AG08395 (cell line): ENCODE data around the gene GPC1.

Experiments
- DNase-seq: peaks from one replicate; pipeline ENCODE4 v3.0.0; 2012; ENCODE audit warnings: mixed read lengths, low spot score

The GPC1 gene

GRCh38 chr2:240458044-240458899 lies 22.8 kb downstream of the GPC1 start:
- DNase-seq: no peak

- DNase-seq: no peak
Measured at GRCh38 chr2:240458900-240459391, 23.5 kb downstream of the GPC1 start.

DNA sequence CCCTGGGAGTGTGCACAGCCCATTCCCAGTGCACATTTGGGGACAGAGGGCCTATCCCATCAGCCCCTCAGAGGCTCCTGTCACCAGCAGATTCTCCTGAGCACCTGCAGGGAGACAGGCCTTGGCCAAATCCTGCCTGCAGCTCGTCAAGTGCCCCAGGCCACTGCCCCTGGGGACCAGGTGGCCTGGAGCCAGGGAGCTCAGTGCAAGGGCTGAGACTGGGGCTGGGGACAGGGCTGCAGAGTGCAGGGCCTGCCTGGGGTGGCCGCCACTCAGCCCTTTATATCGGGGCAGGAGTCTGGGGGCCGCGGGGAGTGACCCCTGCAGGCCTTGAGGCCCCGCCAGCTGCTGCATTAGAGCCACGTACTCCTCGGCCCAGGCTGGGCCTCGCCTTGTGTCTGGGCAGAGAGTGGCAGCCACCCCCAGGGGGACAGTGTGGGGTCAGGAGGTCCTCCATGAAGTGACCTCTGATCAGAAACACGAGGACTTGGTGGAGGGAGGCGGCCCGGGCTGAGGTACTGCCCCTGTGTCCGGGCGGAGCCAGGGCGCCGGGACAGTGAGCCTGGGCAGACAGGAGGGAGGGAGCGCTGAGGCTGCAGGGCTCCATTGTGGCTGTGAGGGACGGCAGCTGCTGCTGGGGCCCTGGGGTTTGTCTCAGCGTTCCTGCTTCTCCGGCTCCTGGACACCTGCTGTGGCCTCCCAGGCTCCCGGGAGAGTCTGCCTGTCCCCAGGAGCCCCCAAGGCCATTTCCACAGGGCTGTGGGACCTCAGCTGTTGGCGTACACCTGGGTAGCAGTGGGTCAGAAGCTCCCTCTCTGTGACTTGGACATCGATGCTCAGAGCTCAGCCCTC lies 24.2 kb downstream of the GPC1 start:
- no peak for DNase-seq

DNA sequence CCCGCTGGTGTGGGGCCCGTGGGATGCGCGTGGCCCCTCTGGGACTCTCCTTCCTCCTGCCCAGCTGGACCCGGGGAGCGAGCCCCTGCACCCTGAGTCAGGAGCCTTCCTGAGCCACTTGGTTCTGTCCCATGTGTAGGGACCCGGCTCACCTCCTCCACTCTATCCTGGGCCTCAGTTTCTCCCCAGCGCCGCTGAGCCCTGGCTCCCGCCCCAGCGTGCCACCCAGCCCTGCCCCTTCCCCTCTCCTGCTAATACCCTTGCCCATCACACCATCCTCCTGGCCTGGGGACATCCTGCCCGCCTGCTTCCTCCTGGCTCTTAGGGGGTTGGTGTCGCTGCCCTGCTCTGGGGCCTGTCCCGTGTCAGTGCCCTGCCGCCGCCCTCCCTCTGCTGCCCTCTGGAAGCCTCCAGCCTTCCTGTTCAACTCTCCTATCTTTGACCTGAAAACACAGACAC lies 24.8 kb downstream of the GPC1 start:
- DNase-seq: no peak

DNA sequence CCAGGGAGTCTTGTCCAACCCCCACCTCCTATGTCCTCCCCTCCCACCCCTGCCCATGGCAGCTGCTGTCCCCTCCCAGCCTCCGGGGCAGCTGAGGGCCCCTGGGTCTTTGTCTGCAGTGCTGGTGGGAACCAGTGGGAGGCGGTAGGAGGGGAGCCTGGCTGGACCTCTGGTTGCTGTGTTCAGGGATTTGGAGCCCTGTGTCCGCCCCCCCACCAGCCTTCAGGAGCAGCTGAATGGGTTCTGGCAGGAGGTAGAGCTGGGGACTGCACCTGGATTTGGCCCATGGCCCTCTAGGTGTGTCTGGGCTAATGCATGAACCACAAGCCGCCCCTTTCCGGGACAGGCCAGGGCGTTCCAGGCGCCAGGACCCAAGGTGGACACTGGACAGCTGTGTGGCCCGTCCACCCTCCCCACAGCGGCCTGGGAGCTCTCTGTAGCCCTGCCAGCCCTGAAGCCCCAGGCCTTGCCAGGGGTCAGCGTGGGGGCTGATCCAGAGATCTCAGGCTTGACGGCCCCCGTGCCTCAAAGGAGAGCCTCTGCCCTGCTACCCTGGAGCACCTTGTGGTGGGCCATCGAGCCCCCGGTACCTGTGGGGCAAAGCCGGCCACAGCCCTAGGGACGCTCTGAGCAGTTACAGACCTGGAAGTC lies 25.4 kb downstream of the GPC1 start:
- no peak for DNase-seq

DNA sequence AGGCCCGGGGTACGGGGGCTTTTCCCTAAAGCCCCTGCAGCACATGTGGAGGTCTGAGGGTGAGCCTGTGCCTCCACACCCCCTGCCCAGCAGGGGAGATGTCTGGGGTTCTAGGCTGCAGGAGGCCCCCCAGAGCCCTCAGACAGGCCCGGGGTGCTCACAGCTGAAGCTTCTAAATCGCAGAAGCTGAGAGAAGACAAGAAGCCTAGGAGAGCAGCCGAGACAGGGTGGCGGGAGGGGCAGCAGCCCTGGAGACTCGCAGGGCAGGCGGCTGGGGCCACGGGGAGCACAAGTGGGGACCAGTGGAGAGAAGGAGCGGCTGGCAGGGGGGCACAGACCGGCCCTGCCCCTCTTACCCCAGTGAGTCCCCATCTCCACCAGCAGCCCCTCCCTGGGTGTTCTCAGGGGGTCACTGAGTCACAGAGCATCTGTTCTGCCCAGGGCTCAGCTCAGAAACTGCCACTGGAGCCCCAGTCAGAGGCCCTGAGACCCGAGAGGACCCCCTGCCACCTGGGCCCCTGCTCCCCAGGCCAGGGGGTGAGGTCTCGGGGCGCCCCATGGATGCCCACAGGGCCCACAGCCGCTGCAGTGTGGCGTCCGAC lies 26.1 kb downstream of the GPC1 start:
- DNase-seq: no peak

DNA sequence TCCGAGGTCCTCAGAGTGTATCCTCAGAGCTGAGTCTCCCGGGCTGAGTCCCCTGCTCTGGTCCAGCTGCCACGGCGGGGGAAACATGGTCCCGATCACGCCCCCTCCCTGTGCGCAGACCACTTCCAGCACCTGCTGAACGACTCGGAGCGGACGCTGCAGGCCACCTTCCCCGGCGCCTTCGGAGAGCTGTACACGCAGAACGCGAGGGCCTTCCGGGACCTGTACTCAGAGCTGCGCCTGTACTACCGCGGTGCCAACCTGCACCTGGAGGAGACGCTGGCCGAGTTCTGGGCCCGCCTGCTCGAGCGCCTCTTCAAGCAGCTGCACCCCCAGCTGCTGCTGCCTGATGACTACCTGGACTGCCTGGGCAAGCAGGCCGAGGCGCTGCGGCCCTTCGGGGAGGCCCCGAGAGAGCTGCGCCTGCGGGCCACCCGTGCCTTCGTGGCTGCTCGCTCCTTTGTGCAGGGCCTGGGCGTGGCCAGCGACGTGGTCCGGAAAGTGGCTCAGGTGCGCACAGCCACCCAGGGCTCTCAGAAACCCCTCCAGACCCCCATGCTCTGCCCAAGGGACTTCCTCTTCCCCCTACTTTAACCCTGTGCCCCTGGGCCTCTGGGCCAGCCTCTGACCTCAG lies 26.7 kb downstream of the GPC1 start:
- DNase-seq: no peak

GRCh38 chr2:240462707-240463273 lies 27.3 kb downstream of the GPC1 start:
- no peak for DNase-seq

DNA sequence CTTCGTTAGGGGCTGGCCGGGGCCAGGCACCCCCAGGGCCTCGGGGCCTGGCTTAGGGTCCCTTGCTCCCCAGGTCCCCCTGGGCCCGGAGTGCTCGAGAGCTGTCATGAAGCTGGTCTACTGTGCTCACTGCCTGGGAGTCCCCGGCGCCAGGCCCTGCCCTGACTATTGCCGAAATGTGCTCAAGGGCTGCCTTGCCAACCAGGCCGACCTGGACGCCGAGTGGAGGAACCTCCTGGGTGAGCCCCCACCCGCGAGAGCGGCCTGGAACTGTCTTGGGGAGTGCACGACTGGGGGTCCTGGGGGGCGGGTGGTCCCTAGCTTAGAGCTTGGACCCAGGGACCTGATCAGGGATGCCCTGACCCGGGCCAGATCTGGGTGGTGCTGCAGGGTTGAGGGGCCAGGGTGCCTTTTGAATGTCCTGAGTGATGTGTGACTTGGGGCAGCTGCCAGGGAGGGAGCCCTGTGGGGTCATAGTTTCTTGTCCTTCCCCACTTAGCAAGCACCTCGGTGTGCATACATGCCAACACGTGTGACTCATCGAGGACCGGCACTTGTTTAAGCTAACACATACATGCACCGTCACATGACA lies 27.9 kb downstream of the GPC1 start:
- no peak for DNase-seq

- DNase-seq: no peak
Measured at GRCh38 chr2:240463866-240464481, 28.5 kb downstream of the GPC1 start.

DNA sequence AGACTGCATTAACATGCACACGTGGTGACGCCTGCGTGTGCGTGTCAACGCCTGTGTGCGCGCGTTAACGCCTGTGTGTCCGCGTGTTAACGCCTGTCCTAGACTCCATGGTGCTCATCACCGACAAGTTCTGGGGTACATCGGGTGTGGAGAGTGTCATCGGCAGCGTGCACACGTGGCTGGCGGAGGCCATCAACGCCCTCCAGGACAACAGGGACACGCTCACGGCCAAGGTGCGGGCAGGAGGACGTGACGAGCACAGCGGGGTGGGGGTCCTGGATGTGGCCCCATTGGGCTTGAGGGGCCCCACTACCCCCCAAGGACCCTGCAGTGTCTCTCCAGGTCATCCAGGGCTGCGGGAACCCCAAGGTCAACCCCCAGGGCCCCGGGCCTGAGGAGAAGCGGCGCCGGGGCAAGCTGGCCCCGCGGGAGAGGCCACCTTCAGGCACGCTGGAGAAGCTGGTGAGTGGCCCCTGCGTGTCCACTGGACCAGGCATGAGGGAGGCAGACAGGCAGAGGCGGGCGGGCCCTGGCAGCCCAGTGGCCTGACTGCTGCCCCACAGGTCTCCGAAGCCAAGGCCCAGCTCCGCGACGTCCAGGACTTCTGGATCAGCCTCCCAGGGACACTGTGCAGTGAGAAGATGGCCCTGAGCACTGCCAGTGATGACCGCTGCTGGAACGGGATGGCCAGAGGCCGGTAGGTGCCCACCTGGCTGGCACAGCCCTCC lies 29.2 kb downstream of the GPC1 start:
- DNase-seq: no peak

DNA sequence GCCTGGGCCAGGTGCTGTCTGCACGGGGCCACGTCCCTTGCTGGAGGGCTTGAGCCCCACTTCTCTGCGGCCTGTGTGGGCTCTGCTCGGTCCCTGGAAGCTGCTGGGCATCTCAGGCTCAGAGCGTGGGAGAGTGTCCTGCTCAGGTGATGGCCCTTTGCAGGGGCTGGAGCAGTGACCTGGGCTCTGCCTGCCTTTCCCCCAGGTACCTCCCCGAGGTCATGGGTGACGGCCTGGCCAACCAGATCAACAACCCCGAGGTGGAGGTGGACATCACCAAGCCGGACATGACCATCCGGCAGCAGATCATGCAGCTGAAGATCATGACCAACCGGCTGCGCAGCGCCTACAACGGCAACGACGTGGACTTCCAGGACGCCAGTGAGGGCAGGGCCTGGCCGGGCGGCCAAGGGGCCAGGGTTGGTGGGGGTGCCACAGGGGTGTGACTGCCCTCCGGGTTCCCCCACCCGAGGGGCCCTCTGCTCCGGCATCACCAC lies 29.9 kb downstream of the GPC1 start:
- DNase-seq: no peak

DNA sequence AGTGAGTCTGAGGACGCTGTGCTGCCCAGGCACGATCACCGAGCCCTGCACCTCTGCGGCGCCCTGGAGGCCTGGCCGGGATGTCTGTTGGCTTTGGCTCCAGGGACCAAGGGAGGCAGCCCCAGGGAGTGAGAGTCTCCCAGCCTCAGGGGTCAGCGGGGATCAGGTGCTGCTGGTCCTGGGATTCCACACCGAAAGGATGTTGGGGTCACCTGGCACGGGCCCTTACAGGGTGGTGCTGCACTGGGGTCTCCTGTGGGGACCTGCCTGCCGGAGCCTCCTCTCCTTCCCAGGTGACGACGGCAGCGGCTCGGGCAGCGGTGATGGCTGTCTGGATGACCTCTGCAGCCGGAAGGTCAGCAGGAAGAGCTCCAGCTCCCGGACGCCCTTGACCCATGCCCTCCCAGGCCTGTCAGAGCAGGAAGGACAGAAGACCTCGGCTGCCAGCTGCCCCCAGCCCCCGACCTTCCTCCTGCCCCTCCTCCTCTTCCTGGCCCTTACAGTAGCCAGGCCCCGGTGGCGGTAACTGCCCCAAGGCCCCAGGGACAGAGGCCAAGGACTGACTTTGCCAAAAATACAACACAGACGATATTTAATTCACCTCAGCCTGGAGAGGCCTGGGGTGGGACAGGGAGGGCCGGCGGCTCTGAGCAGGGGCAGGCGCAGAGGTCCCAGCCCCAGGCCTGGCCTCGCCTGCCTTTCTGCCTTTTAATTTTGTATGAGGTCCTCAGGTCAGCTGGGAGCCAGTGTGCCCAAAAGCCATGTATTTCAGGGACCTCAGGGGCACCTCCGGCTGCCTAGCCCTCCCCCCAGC lies 30.5 kb downstream of the GPC1 start:
- DNase-seq: no peak

DNA sequence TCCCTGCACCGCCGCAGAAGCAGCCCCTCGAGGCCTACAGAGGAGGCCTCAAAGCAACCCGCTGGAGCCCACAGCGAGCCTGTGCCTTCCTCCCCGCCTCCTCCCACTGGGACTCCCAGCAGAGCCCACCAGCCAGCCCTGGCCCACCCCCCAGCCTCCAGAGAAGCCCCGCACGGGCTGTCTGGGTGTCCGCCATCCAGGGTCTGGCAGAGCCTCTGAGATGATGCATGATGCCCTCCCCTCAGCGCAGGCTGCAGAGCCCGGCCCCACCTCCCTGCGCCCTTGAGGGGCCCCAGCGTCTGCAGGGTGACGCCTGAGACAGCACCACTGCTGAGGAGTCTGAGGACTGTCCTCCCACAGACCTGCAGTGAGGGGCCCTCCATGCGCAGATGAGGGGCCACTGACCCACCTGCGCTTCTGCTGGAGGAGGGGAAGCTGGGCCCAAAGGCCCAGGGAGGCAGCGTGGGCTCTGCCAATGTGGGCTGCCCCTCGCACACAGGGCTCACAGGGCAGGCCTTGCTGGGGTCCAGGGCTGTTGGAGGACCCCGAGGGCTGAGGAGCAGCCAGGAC lies 31.2 kb downstream of the GPC1 start:
- no peak for DNase-seq

DNA sequence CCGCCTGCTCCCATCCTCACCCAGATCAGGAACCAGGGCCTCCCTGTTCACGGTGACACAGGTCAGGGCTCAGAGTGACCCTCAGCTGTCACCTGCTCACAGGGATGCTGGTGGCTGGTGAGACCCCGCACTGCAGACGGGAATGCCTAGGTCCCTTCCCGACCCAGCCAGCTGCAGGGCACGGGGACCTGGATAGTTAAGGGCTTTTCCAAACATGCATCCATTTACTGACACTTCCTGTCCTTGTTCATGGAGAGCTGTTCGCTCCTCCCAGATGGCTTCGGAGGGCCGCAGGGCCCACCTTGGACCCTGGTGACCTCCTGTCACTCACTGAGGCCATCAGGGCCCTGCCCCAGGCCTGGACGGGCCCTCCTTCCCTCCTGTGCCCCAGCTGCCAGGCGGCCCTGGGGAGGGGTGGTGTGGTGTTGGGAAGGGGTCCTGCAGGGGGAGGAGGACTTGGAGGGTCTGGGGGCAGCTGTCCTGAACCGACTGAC lies 31.7 kb downstream of the GPC1 start:
- no peak for DNase-seq

DNA sequence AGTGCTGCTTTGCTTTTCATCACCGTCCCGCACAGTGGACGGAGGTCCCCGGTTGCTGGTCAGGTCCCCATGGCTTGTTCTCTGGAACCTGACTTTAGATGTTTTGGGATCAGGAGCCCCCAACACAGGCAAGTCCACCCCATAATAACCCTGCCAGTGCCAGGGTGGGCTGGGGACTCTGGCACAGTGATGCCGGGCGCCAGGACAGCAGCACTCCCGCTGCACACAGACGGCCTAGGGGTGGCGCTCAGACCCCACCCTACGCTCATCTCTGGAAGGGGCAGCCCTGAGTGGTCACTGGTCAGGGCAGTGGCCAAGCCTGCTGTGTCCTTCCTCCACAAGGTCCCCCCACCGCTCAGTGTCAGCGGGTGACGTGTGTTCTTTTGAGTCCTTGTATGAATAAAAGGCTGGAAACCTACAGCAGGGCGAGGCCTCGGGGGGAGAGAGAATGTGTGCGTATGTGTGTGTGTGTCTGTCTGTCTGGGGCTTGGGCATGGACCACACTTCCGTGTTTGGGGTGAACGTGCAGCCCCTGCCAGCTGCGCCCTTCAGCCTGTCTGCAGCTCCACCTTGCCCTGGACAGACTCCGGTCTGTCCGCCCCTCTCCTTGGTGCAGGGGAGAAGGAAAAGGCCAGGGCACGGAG lies 32.3 kb downstream of the GPC1 start:
- no peak for DNase-seq
